ENCODE measurements around the gene KRT28.
"Not testable (repeated sequence)": the region's sequence is repeated elsewhere in the genome, so short reads cannot be mapped to it uniquely, and the experiment has no call there.

The KRT28 gene

GRCh38 chr17:40777459-40777858 lies 22.3 kb downstream of the KRT28 start:
- no peak for DNase-seq

- no peak for DNase-seq
Measured at GRCh38 chr17:40775945-40776344, 23.8 kb downstream of the KRT28 start.

- no peak for DNase-seq
Measured at GRCh38 chr17:40772101-40772500, 27.7 kb downstream of the KRT28 start, which contains the start of gene KRT26. Gene KRT26 (minus strand): TSS chr17:40772201. CDS start chr17:40772113, 88 bp downstream.

- no peak for DNase-seq
Measured at GRCh38 chr17:40765657-40766056, 34.1 kb downstream of the KRT28 start.

- DNase-seq = no peak
Measured at GRCh38 chr17:40763752-40764151, 36.0 kb downstream of the KRT28 start.

GRCh38 chr17:40760105-40761016 lies 39.4 kb downstream of the KRT28 start:
- no peak for DNase-seq

- no peak for DNase-seq
Measured at GRCh38 chr17:40755231-40755630, 44.5 kb downstream of the KRT28 start, which contains the start of gene KRT25. Gene KRT25 (minus strand): TSS chr17:40755331. CDS start chr17:40755271, 60 bp downstream.

GRCh38 chr17:40753804-40754203 lies 46.0 kb downstream of the KRT28 start:
- no peak for DNase-seq

- DNase-seq = no peak
Measured at GRCh38 chr17:40751065-40751464, 48.7 kb downstream of the KRT28 start.

GRCh38 chr17:40750391-40750790 lies 49.4 kb downstream of the KRT28 start:
- no peak for DNase-seq

- DNase-seq = not testable (repeated sequence)
Measured at GRCh38 chr17:40748666-40749065, 51.1 kb downstream of the KRT28 start.

Data from stimulated activated CD4-positive, alpha-beta T cell treated with anti-CD3 and anti-CD28 coated beads, Interleukin-15, amount 100 ng/mL, for 24 hours (primary cell).